Hippocampal formation (tissue), 2 donors: Measurements from ENCODE around the gene OBSCN.
"Not testable (repeated sequence)": the region's sequence is repeated elsewhere in the genome, so short reads cannot be mapped to it uniquely, and the experiment has no call there.

Experiments used
- DNase-seq, 2 donors: peaks; one replicate each; lab custom pipeline; 2025; lab: John Stamatoyannopoulos, UW

The OBSCN gene

GRCh38 chr1:228172591-228173527 is 35.0 kb upstream of the OBSCN start:
- DNase-seq: no peak

GRCh38 chr1:228173528-228174481 is 34.0 kb upstream of the OBSCN start:
- not testable (repeated sequence) for DNase-seq

GRCh38 chr1:228174482-228175315 is 33.1 kb upstream of the OBSCN start:
- DNase-seq: no peak

GRCh38 chr1:228175316-228176023 is 32.4 kb upstream of the OBSCN start:
- DNase-seq: no peak

GRCh38 chr1:228176024-228176395 is 31.8 kb upstream of the OBSCN start:
- DNase-seq: no peak

GRCh38 chr1:228176461-228177182 is 31.2 kb upstream of the OBSCN start:
- no peak for DNase-seq

- DNase-seq: no peak
These were observed 30.7 kb upstream of the OBSCN start for GRCh38 chr1:228177183-228177475.

GRCh38 chr1:228177721-228178710 is 29.8 kb upstream of the OBSCN start:
- DNase-seq: no peak

GRCh38 chr1:228178737-228179684 is 28.8 kb upstream of the OBSCN start:
- no peak for DNase-seq

- DNase-seq: no peak
These were observed 27.4 kb upstream of the OBSCN start for GRCh38 chr1:228180271-228180958.

GRCh38 chr1:228180959-228181644 is 26.7 kb upstream of the OBSCN start:
- DNase-seq: no peak

GRCh38 chr1:228181645-228182034 is 26.2 kb upstream of the OBSCN start:
- DNase-seq: no peak

- DNase-seq: no peak
These were observed 25.4 kb upstream of the OBSCN start for GRCh38 chr1:228182296-228183030.

GRCh38 chr1:228184152-228184551 is 23.7 kb upstream of the OBSCN start:
- DNase-seq: no peak

- no peak for DNase-seq
These were observed 22.2 kb upstream of the OBSCN start for GRCh38 chr1:228185641-228185965.

GRCh38 chr1:228188249-228188648 is 19.6 kb upstream of the OBSCN start:
- not testable (repeated sequence) for DNase-seq
